Stimulated activated CD4-positive, alpha-beta T cell treated with anti-CD3 and anti-CD28 coated beads, Interleukin-15, amount 100 ng/mL, for 1 hour (primary cell): ENCODE results near the gene PGA4.
"Not testable (repeated sequence)": the region's sequence is repeated elsewhere in the genome, so short reads cannot be mapped to it uniquely, and the experiment has no call there.

ENCODE experiments used
- DNase-seq, 2 donors: peaks; one replicate each; pipeline ENCODE4 v3.0.0-alpha.2; 2020; ENCODE audit warnings: low read depth in 1 of 2, low spot score in 1 of 2

Gene PGA4

GRCh38 chr11:61249201-61249600 lies 27.1 kb downstream of the PGA4 start:
- not testable (repeated sequence) for DNase-seq

- DNase-seq: not testable (repeated sequence)
These were observed 28.9 kb downstream of the PGA4 start for GRCh38 chr11:61250796-61251765.

- not testable (repeated sequence) for DNase-seq
These were observed 30.2 kb downstream of the PGA4 start for GRCh38 chr11:61252332-61252731.

GRCh38 chr11:61254403-61255025 lies 32.4 kb downstream of the PGA4 start:
- peak in 1 of 2 donors; percentile 42 for DNase-seq

GRCh38 chr11:61256710-61257482 lies 34.7 kb downstream of the PGA4 start:
- DNase-seq: no peak

GRCh38 chr11:61258546-61258945 lies 36.4 kb downstream of the PGA4 start:
- no peak for DNase-seq

- DNase-seq: no peak
These were observed 37.2 kb downstream of the PGA4 start for GRCh38 chr11:61259363-61259762.

- no peak for DNase-seq
These were observed 42.2 kb downstream of the PGA4 start for GRCh38 chr11:61264371-61264770.

GRCh38 chr11:61264795-61265194 lies 42.6 kb downstream of the PGA4 start:
- DNase-seq: no peak

GRCh38 chr11:61265357-61265756 lies 43.2 kb downstream of the PGA4 start:
- no peak for DNase-seq

GRCh38 chr11:61266602-61267001 lies 44.5 kb downstream of the PGA4 start:
- DNase-seq: no peak

- DNase-seq: no peak
These were observed 45.3 kb downstream of the PGA4 start for GRCh38 chr11:61267437-61267841.

- no peak for DNase-seq
These were observed 46.6 kb downstream of the PGA4 start for GRCh38 chr11:61268588-61269250.

- DNase-seq: no peak
These were observed 48.4 kb downstream of the PGA4 start for GRCh38 chr11:61270354-61271076.

GRCh38 chr11:61272731-61273130 lies 50.6 kb downstream of the PGA4 start:
- no peak for DNase-seq

GRCh38 chr11:61273178-61274078 lies 51.3 kb downstream of the PGA4 start:
- DNase-seq: no peak

- DNase-seq: no peak
These were observed 51.9 kb downstream of the PGA4 start for GRCh38 chr11:61274084-61274483.

- DNase-seq: no peak
These were observed 53.0 kb downstream of the PGA4 start for GRCh38 chr11:61275191-61275590.
